Measurements from ENCODE around the gene RRAGC.
A peak's percentile ranks its signal among the peaks of the same experiment; 100 is the strongest.
"Not testable (repeated sequence)": the region's sequence is repeated elsewhere in the genome, so short reads cannot be mapped to it uniquely, and the experiment has no call there.

RRAGC gene

DNA sequence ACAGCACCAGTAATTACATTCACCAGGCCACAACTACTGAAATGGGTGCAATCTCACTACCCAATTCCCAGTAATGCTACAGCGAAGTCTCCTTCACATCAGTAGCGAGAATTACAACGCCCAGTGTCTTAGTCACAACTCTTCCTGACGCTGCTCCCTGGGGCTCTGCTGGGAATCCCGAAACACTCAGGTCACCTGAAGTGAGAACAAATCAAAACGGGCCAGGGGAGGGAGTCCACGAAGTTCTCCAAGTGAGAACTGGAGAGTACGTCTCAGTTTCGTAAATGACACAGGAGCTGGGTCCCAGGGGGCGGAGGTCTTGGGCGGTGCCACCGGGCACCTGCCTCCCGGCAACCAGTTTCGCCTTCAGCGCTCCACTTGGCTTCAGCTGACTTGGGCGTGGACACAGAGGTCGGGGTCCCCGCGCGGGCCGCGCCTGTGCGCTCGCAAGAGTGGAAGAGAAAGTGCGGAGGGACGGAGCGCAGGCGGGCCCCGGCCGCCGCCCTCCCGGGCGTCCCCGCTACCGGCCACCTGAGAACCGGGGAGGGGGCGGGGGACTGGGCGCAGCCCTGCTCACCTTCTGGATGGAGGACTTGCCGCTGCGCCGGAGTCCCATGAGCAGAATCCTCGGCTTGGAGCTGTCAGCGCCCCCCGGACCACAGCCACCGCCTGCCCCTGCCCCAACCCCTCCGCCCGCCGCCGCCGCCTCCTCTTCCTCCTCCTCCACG lies 575 bp downstream of the RRAGC start:
- DNase-seq (ENCODE audit: low spot score): peak; percentile 46

DNA sequence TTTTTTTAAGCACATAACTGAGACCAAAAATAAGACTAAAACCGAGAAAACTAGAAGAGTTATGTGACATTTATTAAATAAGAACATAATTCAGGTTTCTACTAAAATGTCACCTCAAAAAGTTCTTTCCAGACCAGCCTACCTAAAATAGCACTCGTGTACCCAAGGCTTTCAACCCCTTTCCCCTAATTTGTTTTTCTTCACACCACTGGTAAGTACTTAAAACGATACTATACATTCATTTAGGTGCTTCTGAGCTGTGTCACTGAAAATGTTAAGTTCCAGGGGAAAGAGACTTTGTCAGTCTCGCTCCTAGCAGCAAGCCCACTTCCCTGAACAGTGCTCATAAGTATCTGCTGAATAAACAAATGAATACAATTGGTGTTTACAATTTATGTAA lies 6.8 kb downstream of the RRAGC start:
- peak; percentile 80 for DNase-seq (ENCODE audit: low spot score)

GRCh38 chr1:38848071-38848470 lies 11.5 kb downstream of the RRAGC start:
- no peak for DNase-seq (ENCODE audit: low spot score)

GRCh38 chr1:38846210-38846609 lies 13.4 kb downstream of the RRAGC start:
- DNase-seq (ENCODE audit: low spot score): no peak

DNA sequence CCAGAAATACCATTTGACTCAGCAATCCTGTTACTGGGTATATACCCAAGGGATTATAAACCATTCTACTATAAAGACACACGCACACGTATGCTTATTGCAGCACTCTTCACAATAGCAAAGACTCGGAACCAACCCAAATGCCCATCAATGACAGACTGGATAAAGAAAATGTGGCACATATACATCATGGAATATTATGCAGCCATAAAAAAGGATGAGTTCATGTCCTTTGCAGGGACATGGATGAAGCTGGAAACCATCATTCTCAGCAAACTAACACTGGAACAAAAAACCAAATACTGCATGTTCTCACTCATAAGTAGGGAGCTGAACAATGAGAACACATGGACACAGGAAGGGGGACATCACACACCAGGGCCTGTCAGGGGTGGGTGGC lies 14.5 kb downstream of the RRAGC start:
- DNase-seq (ENCODE audit: low spot score): not testable (repeated sequence)

DNA sequence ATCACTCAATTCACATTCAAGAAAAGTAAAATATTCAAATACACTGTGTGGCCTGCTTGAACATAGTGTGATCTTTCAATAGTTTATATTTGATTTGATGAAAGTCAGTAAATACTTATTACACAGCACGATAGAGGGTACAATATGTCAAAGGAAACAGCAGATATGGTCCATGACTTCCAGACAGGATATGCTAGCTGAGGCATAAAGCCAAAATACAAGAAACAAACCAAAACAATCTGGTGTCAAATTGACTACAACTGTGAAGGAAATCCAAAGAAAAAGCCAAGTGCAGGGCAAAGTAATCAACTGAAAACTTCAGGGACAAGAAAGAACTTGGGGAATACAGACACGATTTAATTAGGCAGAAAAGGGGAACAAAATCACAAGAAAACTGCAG lies 19.3 kb downstream of the RRAGC start:
- no peak for DNase-seq (ENCODE audit: low spot score)

GRCh38 chr1:38839363-38839762 lies 20.2 kb downstream of the RRAGC start:
- DNase-seq (ENCODE audit: low spot score): no peak

GRCh38 chr1:38836316-38836715 lies 23.3 kb downstream of the RRAGC start:
- not testable (repeated sequence) for DNase-seq (ENCODE audit: low spot score)

DNA sequence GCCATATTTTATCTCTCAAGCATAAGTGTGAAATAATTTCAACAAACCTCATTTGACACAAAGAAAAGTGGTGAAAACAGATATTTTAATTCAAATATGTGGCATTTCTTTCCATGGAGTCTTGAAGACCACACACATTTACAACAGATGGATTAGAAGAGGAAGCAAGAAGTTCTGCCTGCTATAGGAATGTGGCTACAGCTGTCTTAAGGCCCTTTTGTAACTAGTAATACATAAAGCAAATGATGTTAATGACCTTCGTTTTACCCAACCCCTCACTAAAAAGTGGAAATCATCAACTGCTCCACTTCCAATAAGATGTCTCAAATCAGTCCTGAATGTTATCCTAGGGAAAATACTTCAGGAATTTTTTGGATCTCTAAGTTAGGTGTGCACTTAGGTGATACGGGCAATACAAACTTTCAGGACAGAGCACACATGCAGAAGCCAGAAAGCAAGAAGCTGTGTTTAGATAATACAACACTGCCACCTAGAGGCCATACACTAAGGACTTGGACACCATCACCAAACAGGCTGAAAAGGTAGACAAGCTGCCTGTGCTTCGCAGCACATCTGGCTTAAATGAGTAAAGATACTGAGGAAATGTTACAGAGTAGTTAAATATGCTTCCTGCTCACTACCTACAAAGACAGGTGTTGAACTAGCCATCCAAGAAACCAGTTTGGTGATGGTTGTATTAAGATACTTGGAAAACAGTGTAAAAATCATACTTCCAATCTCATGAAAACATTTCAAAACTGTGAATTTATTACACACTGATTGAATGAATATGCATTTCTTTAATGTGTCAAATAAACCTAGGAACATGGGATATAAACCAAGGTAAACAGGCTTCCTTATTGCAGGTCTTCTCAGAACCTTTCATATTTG lies 24.4 kb downstream of the RRAGC start:
- DNase-seq (ENCODE audit: low spot score): peak; percentile 80

- no peak for DNase-seq (ENCODE audit: low spot score)
Measured at GRCh38 chr1:38834221-38834782, 25.3 kb downstream of the RRAGC start.

GRCh38 chr1:38833146-38833545 lies 26.4 kb downstream of the RRAGC start:
- DNase-seq (ENCODE audit: low spot score): no peak

DNA sequence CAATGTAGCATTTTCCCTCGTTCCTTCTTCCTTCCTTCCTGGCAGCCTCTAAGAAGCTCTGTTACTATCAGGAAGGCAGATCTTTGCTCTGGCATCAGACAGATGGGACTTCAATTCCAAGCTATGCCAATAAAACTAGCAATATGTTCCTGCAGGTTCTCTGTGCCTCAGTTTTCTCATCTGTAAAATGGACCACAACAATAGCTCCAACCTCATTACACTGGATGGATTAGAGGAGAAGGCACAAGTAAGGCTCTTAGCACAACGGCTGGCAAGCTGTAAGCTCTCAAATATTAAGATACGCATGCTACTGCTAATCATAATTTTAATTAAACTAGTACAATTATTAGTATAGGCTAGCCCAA lies 27.2 kb downstream of the RRAGC start:
- no peak for DNase-seq (ENCODE audit: low spot score)

- no peak for DNase-seq (ENCODE audit: low spot score)
Measured at GRCh38 chr1:38831731-38832369, 27.7 kb downstream of the RRAGC start.

DNA sequence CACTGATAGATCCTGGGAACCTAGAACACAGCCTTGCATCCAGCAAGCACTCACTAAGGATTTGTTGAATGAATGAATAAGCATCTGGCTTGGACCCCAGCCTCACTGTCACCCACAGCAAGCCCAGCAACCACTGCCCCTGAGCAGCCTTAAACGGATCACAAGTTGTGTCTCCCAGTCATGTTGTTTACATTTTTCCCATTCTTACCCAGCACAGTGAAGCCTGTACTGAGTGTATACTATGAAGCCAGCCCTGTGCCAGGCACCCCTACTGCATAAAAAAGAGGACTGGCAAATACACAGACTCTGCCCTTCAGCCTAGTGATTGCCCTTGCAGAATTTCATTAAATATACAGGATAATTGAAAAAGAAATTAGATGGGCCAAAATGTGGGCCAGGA lies 30.2 kb downstream of the RRAGC start:
- no peak for DNase-seq (ENCODE audit: low spot score)

GRCh38 chr1:38827318-38827717 lies 32.3 kb downstream of the RRAGC start:
- DNase-seq (ENCODE audit: low spot score): no peak

GRCh38 chr1:38826886-38827285 lies 32.7 kb downstream of the RRAGC start:
- DNase-seq (ENCODE audit: low spot score): no peak

DNA sequence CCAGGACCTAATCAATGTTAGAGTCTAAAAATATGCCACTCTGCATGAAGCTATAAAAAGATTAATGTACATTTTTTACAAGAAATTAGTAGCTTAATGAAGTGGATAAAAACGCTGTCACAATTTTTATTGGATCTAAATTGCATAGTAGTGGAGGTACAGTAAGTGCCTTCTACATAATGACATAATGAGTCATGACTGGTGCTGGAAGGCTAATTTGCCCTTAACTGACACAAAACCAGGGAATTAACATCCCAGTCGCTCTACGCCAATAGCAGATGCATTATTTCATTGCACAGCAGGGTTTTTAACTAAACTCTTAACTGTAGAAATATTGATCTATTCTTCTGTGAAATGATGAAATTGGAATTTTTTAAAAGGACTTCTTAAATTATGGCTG lies 33.3 kb downstream of the RRAGC start:
- DNase-seq (ENCODE audit: low spot score): no peak

- no peak for DNase-seq (ENCODE audit: low spot score)
Measured at GRCh38 chr1:38820860-38821259, 38.7 kb downstream of the RRAGC start.

GRCh38 chr1:38819516-38819915 lies 40.1 kb downstream of the RRAGC start:
- no peak for DNase-seq (ENCODE audit: low spot score)

- no peak for DNase-seq (ENCODE audit: low spot score)
Measured at GRCh38 chr1:38819040-38819439, 40.5 kb downstream of the RRAGC start.

- peak; percentile 25 for DNase-seq (ENCODE audit: low spot score)
Measured at GRCh38 chr1:38818175-38818976, 41.2 kb downstream of the RRAGC start.

All from activated CD4-positive, alpha-beta T cell treated with anti-CD3 and anti-CD28 coated beads, Interleukin-2, Interleukin-4, amounts not matched to agents 100 ng/mL and 50 ng/mL, durations not matched to agents 16 hours and 8 hours (primary cell).